WTC11 (cell line): Measurements from ENCODE around the gene PLK1. TPM values are rescaled to one million over a fixed set of nuclear protein-coding genes. Genes with fewer than 3 reads are reported as not detected.

Experiments
- ATAC-seq: fragments of 200-7000 bp; cut with Tn5 transposase; 2 replicates; pipeline ENCODE4 v1.10.0; 2021; ENCODE audit warnings: mild to moderate bottlenecking, moderate library complexity
- CTCF ChIA-PET: fragments of 300-600 bp; sonication (Branson Sonifier 250); formaldehyde crosslinking; loops from one replicate; lab custom pipeline; 2021; ENCODE audit warnings: antibody characterized with exemption; lab: Charles Lee
- POLR2A ChIA-PET: fragments of 350-600 bp; sonication (Branson Sonifier 250); formaldehyde crosslinking; loops from one replicate; lab custom pipeline; 2021; ENCODE audit warnings: antibody characterized with exemption; lab: Charles Lee
- DNase-seq: peaks from one replicate; pipeline ENCODE4 v3.0.0; 2021; ENCODE audit warnings: low spot score
- H3K27ac Mint-ChIP-seq: 2 replicates; pipeline ENCODE4 v1.8.0; 2021; ENCODE audit warnings: mixed read lengths
- H3K27me3 Mint-ChIP-seq: 2 replicates; pipeline ENCODE4 v1.8.0; 2021; ENCODE audit warnings: low read depth, mild to moderate bottlenecking, moderate library complexity, mixed read lengths
- H3K36me3 Mint-ChIP-seq: 2 replicates; pipeline ENCODE4 v1.8.0; 2021; ENCODE audit warnings: mixed read lengths
- H3K4me1 Mint-ChIP-seq: 2 replicates; pipeline ENCODE4 v1.8.0; 2022; ENCODE audit warnings: mixed read lengths
- H3K4me3 Mint-ChIP-seq: 2 replicates; pipeline ENCODE4 v1.8.0; 2021; ENCODE audit warnings: mild to moderate bottlenecking, moderate library complexity, mixed read lengths
- H3K9me3 Mint-ChIP-seq: 2 replicates; pipeline ENCODE4 v1.8.0; 2021; ENCODE audit warnings: mixed read lengths
- CBFB ChIP-seq: sonication (generic); formaldehyde crosslinking; IDR thresholded peaks from 2 replicates; pipeline ENCODE4 v1.8.1; 2022; ENCODE audit warnings: mild to moderate bottlenecking, low read depth, missing genetic modification reagents
- CREB1 ChIP-seq: sonication (generic); formaldehyde crosslinking; IDR thresholded peaks from 2 replicates; pipeline ENCODE4 v1.8.0; 2023; ENCODE audit warnings: mild to moderate bottlenecking, missing genetic modification reagents
- ELF4 ChIP-seq: sonication (generic); formaldehyde crosslinking; IDR thresholded peaks from 2 replicates; pipeline ENCODE4 v1.8.1; 2022; ENCODE audit warnings: low read depth, mild to moderate bottlenecking, moderate library complexity, missing genetic modification reagents
- EMX1 ChIP-seq: fragments of 250-450 bp; sonication (Bioruptor Pico); IDR thresholded peaks from 2 replicates; pipeline ENCODE4 v1.8.0; 2021; ENCODE audit warnings: mild to moderate bottlenecking
- FOXJ3 ChIP-seq: sonication (generic); formaldehyde crosslinking; IDR thresholded peaks from 2 replicates; pipeline ENCODE4 v1.9.0; 2021; ENCODE audit warnings: missing genetic modification reagents, mild to moderate bottlenecking, borderline replicate concordance
- FOXK1 ChIP-seq: sonication (generic); formaldehyde crosslinking; IDR thresholded peaks from 2 replicates; pipeline ENCODE4 v1.8.0; 2022; ENCODE audit warnings: mild to moderate bottlenecking, moderate library complexity, missing genetic modification reagents
- GTF2I ChIP-seq: fragments of 250-450 bp; sonication (Bioruptor Pico); conservative IDR thresholded peaks from 2 replicates; pipeline ENCODE4 v1.4.0; 2021; ENCODE audit warnings: mild to moderate bottlenecking
- IRF2 ChIP-seq: sonication (generic); formaldehyde crosslinking; IDR thresholded peaks from 2 replicates; pipeline ENCODE4 v1.8.0; 2022; ENCODE audit warnings: low read depth, missing genetic modification reagents, borderline replicate concordance
- JAZF1 ChIP-seq: fragments of 250-450 bp; sonication (Bioruptor Pico); IDR thresholded peaks from 2 replicates; pipeline ENCODE4 v1.9.0; 2021; ENCODE audit warnings: moderate library complexity, mild to moderate bottlenecking, inconsistent platforms
- KAT7 ChIP-seq: sonication (generic); formaldehyde crosslinking; IDR thresholded peaks from 2 replicates; pipeline ENCODE4 v1.8.1; 2023; ENCODE audit warnings: missing genetic modification reagents, mild to moderate bottlenecking, borderline replicate concordance
- NFE2L1 ChIP-seq: sonication (generic); formaldehyde crosslinking; IDR thresholded peaks from 2 replicates; pipeline ENCODE4 v1.8.1; 2023; ENCODE audit warnings: missing genetic modification reagents
- NR1H2 ChIP-seq: sonication (generic); formaldehyde crosslinking; IDR thresholded peaks from 2 replicates; pipeline ENCODE4 v1.9.0; 2021; ENCODE audit warnings: mild to moderate bottlenecking, moderate library complexity, missing genetic modification reagents
- PRRX2 ChIP-seq: fragments of 250-450 bp; sonication (Bioruptor Pico); IDR thresholded peaks from 2 replicates; pipeline ENCODE4 v1.8.0; 2021; ENCODE audit warnings: mild to moderate bottlenecking
- SMAD4 ChIP-seq: sonication (generic); formaldehyde crosslinking; IDR thresholded peaks from 2 replicates; pipeline ENCODE4 v1.8.0; 2022; ENCODE audit warnings: mild to moderate bottlenecking, missing genetic modification reagents
- SP1 ChIP-seq: sonication (generic); formaldehyde crosslinking; conservative IDR thresholded peaks from 2 replicates; pipeline ENCODE4 v1.8.1; 2022; ENCODE audit warnings: missing genetic modification reagents
- TEAD4 ChIP-seq: sonication (generic); formaldehyde crosslinking; IDR thresholded peaks from 2 replicates; pipeline ENCODE4 v1.8.0; 2022; ENCODE audit warnings: mild to moderate bottlenecking, missing genetic modification reagents
- ZNF121 ChIP-seq: sonication (generic); formaldehyde crosslinking; IDR thresholded peaks from 2 replicates; pipeline ENCODE4 v1.8.0; 2023; ENCODE audit warnings: missing genetic modification reagents
- ZNF396 ChIP-seq: fragments of 250-450 bp; sonication (Bioruptor Pico); IDR thresholded peaks from 2 replicates; pipeline ENCODE4 v1.8.0; 2021; ENCODE audit warnings: mild to moderate bottlenecking, moderate library complexity, borderline replicate concordance
- ZNF423 ChIP-seq: fragments of 250-450 bp; sonication (Bioruptor Pico); IDR thresholded peaks from 2 replicates; pipeline ENCODE4 v2.1.2; 2022; ENCODE audit warnings: mild to moderate bottlenecking, moderate library complexity
- total RNA-seq: library from RNA; stranded (reverse); gene quantifications from 3 replicates; pipeline ENCODE4 v1.2.3, GENCODE V29; 2021
- TF ChIP-seq, protein P1 (sequence below): fragments of 250-450 bp; sonication (Bioruptor Pico); IDR thresholded peaks from 2 replicates; pipeline ENCODE4 v1.9.0; 2021; ENCODE audit warnings: mild to moderate bottlenecking
- TF ChIP-seq, protein P2 (sequence below): sonication (generic); formaldehyde crosslinking; IDR thresholded peaks from 2 replicates; pipeline ENCODE4 v1.8.1; 2023; ENCODE audit warnings: mild to moderate bottlenecking, missing genetic modification reagents, moderate library complexity

The PLK1 gene
- total RNA-seq, 1 experiment from 2014 or later = 167 TPM

DNA sequence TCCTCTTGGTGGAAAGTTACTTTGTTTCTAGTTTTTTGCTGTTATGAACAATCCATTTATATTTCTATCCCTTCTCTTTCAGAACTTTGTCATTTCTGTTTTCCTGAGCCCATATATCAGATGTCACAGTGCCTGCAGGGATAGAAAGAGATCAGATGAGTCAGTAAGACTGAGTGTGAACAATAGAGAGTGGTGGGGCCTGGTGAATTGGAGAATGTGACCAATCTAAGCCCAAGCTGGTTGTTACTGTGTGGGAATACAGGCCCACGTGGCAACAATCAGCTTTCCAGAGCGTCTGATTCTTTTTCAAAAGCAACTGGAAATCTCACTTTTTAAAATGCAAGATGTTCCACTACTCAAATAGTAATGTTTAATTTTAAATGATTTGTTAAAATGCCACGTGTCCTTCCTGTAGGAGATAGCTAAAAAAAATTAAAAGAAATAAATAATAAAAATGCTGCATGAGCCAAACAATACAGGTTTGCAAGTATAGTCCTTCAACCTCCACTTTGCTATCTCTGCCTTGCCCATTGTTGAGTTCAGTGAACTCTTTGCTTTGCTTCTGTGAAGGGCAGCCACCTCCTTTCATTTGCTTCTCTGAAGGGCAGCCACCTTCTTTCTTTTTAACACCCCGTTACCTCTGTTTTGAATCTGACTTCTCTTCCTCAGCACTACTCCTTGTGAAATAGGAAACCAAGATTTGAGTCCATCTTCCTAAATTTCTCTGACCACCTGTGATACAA lies 27.8 kb upstream of the PLK1 start (continued):
- TF ChIP-seq CBFB (CRISPR knock-in tag) (no peak), ZNF121 (CRISPR knock-in tag) (no peak), TEAD4 (CRISPR knock-in tag) (no peak)

DNA sequence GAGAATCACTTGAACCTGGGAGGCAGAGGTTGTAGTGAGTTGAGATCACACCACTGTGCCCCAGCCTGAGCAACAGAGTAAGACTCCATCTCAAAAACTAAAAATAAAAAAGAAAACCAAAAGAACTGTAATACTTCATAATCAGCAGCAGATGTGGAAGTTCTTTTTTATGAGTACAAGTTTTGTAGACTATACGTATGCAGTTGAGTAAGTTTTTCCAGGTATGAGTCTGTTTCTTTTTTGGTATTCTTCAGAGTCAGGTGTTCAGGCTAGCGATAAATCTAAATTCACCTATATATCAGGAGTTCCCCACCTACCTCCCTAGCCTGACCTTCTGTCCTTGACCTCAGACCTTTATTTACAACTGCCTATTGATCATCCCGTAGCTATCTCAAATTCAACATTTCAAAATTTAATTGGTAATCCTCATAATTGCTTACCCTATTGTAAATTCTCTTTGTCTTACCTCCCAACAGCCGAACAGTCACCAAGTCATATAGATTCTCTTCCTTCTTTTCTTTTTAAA lies 26.7 kb upstream of the PLK1 start:
- CTCF ChIA-PET = interaction anchor here (1.5 kb wide), 1 partner anchor 75 kb away, joined by 3 read pairs; no protein-coding TSS in a partner anchor
- ATAC-seq (no peak), DNase-seq (no peak)
- H3K27ac Mint-ChIP-seq = no peak overlapping the region
- TF ChIP-seq NFE2L1 (CRISPR knock-in tag) (no peak), SMAD4 (CRISPR knock-in tag) (no peak), ZNF396 (no peak), IRF2 (CRISPR knock-in tag) (no peak)
- TF ChIP-seq, protein P1, sequence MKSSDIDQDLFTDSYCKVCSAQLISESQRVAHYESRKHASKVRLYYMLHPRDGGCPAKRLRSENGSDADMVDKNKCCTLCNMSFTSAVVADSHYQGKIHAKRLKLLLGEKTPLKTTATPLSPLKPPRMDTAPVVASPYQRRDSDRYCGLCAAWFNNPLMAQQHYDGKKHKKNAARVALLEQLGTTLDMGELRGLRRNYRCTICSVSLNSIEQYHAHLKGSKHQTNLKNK (CRISPR knock-in tag) = no peak
- TF ChIP-seq, protein P2, sequence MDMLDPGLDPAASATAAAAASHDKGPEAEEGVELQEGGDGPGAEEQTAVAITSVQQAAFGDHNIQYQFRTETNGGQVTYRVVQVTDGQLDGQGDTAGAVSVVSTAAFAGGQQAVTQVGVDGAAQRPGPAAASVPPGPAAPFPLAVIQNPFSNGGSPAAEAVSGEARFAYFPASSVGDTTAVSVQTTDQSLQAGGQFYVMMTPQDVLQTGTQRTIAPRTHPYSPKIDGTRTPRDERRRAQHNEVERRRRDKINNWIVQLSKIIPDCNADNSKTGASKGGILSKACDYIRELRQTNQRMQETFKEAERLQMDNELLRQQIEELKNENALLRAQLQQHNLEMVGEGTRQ (CRISPR knock-in tag) = no peak
- H3K36me3 Mint-ChIP-seq = peaks cover 10% of the 10 kb centered on the region
- no peaks in the 10 kb centered on the region for H3K9me3 Mint-ChIP-seq
- no peaks in the 10 kb centered on the region for H3K4me1 Mint-ChIP-seq
- POLR2A ChIA-PET = no interaction called here
- H3K27me3 Mint-ChIP-seq = no peaks in the 10 kb centered on the region
- H3K4me3 Mint-ChIP-seq = no peak overlapping the region

- H3K4me3 Mint-ChIP-seq = no peak overlapping the region
- ATAC-seq = no peak
- no peak for DNase-seq
- H3K27ac Mint-ChIP-seq = no peak overlapping the region
- H3K4me1 Mint-ChIP-seq = no peaks in the 10 kb centered on the region
- no peak for TF ChIP-seq IRF2 (CRISPR knock-in tag)
- TF ChIP-seq ZNF423 (CRISPR knock-in tag) = no peak
- no peak for TF ChIP-seq SP1 (CRISPR knock-in tag)
- TF ChIP-seq EMX1 (CRISPR knock-in tag) = no peak
- TF ChIP-seq PRRX2 = no peak
- TF ChIP-seq FOXK1 (CRISPR knock-in tag) = no peak
- TF ChIP-seq FOXJ3 = no peak
- no peak for TF ChIP-seq ELF4
- no peak for TF ChIP-seq CREB1 (CRISPR knock-in tag)
- TF ChIP-seq, protein P1 (CRISPR knock-in tag) = no peak
- TF ChIP-seq KAT7 (CRISPR knock-in tag) = no peak
- no peak for TF ChIP-seq GTF2I (CRISPR knock-in tag)
- no peak for TF ChIP-seq NR1H2 (CRISPR knock-in tag)
- TF ChIP-seq JAZF1 = no peak
- no peaks in the 10 kb centered on the region for H3K9me3 Mint-ChIP-seq
- POLR2A ChIA-PET = no interaction called here
- H3K27me3 Mint-ChIP-seq = no peaks in the 10 kb centered on the region
- H3K36me3 Mint-ChIP-seq = peaks cover 69% of the 10 kb centered on the region
- CTCF ChIA-PET = no interaction called here
Measured at GRCh38 chr16:23663918-23664317, 14.8 kb upstream of the PLK1 start.
